ENCODE results near the gene METTL24. TPM values are rescaled to one million over a fixed set of nuclear protein-coding genes. Genes with fewer than 3 reads are reported as not detected.

METTL24 gene
- total and polyA plus RNA-seq, 2 of the 13 experiments (the other 11 are each of a cell fraction or from before 2014, with no cell fraction given), result not detected

DNA sequence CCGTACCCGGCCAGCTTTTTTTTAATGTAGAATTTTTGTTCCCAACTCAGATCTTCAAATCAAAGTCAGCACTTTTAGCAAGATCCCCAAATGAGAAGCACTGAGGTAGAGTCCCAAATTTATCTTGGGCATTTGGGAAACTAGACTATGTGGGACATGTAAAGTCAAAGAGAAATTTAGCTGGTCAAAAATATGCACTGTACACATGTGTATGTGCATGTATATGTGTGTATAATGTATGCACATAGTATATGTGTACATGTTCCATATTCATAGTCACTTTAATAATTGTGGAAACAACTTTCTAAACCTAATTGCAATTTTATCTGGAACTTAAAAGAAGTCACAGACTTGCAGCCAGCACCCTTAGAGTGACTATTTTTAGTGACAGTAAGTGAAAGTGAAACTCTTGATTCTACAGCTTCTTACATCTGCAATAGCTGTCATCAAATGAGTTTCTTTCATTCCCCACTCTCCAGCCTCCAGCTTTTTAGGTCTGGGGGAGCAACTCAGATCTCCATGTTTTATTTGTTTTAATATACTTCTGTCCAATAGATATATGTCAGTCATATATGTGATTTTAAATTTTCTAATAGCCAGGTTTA lies 124.3 kb downstream of the METTL24 start:
- H4K20me1 ChIP-seq (ENCODE audit: insufficient read depth, low read length), result no peaks in the 10 kb centered on the region; the same call in 1 of the 2 replicates
- ATAC-seq (no peak), FAIRE-seq (no peak), DNase-seq (ENCODE audit: low spot score) (no peak)
- BruUV-seq (replicated peaks), result no TSS peak
- H2AFZ ChIP-seq (ENCODE audit: low read length), result no peak overlapping the region
- H3K27ac ChIP-seq (ENCODE audit: extremely low read length, insufficient read depth, low read length), result no peak overlapping the region
- H3K4me3 ChIP-seq (replicated peaks in 1 of 3; ENCODE audit: insufficient read depth in 1 of 3, low read depth in 2 of 3, low read length in 3 of 3), result no peak overlapping the region
- ChIA-PET CTCF (ENCODE audit: low intra/inter-chr PET ratio, low total read pairs) (no interaction called here), POLR2A (no interaction called here)
- peaks cover 0 to 10% of the 10 kb centered on the region in 2 experiments; a peak in 2 of 5 replicates for H3K36me3 ChIP-seq (replicated peaks in 1 of 2; ENCODE audit: control insufficient read depth in 1 of 2, insufficient read depth in 2 of 2, low read length in 2 of 2)
- H3K4me2 ChIP-seq (ENCODE audit: low read depth, low read length), result no peak overlapping the region
- H3K79me2 ChIP-seq (ENCODE audit: insufficient read depth, low read length), result no peaks in the 10 kb centered on the region
- no peaks in the 10 kb centered on the region for H3K9me3 ChIP-seq (ENCODE audit: low read length)
- WGBS (ENCODE audit: low lambda C conversion rate), result 100% methylated on average over 2 of the region's 2 CpGs
- no peak overlapping the region for H3K9ac ChIP-seq (ENCODE audit: insufficient read depth, low read depth, low read length)
- TF ChIP-seq BHLHE40 (IDR thresholded peaks at IDR 0.05; ENCODE audit: low read length), result no peak
- TF ChIP-seq, protein P1, sequence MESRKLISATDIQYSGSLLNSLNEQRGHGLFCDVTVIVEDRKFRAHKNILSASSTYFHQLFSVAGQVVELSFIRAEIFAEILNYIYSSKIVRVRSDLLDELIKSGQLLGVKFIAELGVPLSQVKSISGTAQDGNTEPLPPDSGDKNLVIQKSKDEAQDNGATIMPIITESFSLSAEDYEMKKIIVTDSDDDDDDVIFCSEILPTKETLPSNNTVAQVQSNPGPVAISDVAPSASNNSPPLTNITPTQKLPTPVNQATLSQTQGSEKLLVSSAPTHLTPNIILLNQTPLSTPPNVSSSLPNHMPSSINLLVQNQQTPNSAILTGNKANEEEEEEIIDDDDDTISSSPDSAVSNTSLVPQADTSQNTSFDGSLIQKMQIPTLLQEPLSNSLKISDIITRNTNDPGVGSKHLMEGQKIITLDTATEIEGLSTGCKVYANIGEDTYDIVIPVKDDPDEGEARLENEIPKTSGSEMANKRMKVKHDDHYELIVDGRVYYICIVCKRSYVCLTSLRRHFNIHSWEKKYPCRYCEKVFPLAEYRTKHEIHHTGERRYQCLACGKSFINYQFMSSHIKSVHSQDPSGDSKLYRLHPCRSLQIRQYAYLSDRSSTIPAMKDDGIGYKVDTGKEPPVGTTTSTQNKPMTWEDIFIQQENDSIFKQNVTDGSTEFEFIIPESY (CRISPR knock-in tag; IDR thresholded peaks at IDR 0.05), result no peak
- TF ChIP-seq, protein P2, sequence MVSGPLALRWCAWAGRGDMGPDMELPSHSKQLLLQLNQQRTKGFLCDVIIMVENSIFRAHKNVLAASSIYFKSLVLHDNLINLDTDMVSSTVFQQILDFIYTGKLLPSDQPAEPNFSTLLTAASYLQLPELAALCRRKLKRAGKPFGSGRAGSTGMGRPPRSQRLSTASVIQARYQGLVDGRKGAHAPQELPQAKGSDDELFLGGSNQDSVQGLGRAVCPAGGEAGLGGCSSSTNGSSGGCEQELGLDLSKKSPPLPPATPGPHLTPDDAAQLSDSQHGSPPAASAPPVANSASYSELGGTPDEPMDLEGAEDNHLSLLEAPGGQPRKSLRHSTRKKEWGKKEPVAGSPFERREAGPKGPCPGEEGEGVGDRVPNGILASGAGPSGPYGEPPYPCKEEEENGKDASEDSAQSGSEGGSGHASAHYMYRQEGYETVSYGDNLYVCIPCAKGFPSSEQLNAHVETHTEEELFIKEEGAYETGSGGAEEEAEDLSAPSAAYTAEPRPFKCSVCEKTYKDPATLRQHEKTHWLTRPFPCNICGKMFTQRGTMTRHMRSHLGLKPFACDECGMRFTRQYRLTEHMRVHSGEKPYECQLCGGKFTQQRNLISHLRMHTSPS (CRISPR knock-in tag; IDR thresholded peaks at IDR 0.05; ENCODE audit: low read depth), result no peak
- TF ChIP-seq, protein P3, sequence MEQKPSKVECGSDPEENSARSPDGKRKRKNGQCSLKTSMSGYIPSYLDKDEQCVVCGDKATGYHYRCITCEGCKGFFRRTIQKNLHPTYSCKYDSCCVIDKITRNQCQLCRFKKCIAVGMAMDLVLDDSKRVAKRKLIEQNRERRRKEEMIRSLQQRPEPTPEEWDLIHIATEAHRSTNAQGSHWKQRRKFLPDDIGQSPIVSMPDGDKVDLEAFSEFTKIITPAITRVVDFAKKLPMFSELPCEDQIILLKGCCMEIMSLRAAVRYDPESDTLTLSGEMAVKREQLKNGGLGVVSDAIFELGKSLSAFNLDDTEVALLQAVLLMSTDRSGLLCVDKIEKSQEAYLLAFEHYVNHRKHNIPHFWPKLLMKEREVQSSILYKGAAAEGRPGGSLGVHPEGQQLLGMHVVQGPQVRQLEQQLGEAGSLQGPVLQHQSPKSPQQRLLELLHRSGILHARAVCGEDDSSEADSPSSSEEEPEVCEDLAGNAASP (CRISPR knock-in tag; IDR thresholded peaks at IDR 0.05; ENCODE audit: borderline replicate concordance), result no peak
- TF ChIP-seq, protein P4, sequence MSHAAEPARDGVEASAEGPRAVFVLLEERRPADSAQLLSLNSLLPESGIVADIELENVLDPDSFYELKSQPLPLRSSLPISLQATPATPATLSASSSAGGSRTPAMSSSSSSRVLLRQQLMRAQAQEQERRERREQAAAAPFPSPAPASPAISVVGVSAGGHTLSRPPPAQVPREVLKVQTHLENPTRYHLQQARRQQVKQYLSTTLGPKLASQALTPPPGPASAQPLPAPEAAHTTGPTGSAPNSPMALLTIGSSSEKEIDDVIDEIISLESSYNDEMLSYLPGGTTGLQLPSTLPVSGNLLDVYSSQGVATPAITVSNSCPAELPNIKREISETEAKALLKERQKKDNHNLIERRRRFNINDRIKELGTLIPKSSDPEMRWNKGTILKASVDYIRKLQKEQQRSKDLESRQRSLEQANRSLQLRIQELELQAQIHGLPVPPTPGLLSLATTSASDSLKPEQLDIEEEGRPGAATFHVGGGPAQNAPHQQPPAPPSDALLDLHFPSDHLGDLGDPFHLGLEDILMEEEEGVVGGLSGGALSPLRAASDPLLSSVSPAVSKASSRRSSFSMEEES (CRISPR knock-in tag; IDR thresholded peaks at IDR 0.05), result no peak
- H3K27me3 ChIP-seq (ENCODE audit: control insufficient read depth in 1 of 2, insufficient read depth in 2 of 2, low read length in 2 of 2), result no peaks in the 10 kb centered on the region
- in situ Hi-C loops (cut with HindIII; ENCODE audit: extremely low pct_ligation_motif_present, low pct_unique_long_range_greater_than_20kb), result no loop called here
- intact Hi-C loops (cut with micrococcal nuclease; ENCODE audit: unreplicated experiment), result no loop called here
- H3K4me1 ChIP-seq (ENCODE audit: insufficient read depth, low read length), result no peaks in the 10 kb centered on the region

Data from HepG2 (cell line).